ENCODE data around the gene BRSK1. TPM values are rescaled to one million over a fixed set of nuclear protein-coding genes. Genes with fewer than 3 reads are reported as not detected.

Gene BRSK1
- total RNA-seq, 1 donor: 3.5 TPM

DNA sequence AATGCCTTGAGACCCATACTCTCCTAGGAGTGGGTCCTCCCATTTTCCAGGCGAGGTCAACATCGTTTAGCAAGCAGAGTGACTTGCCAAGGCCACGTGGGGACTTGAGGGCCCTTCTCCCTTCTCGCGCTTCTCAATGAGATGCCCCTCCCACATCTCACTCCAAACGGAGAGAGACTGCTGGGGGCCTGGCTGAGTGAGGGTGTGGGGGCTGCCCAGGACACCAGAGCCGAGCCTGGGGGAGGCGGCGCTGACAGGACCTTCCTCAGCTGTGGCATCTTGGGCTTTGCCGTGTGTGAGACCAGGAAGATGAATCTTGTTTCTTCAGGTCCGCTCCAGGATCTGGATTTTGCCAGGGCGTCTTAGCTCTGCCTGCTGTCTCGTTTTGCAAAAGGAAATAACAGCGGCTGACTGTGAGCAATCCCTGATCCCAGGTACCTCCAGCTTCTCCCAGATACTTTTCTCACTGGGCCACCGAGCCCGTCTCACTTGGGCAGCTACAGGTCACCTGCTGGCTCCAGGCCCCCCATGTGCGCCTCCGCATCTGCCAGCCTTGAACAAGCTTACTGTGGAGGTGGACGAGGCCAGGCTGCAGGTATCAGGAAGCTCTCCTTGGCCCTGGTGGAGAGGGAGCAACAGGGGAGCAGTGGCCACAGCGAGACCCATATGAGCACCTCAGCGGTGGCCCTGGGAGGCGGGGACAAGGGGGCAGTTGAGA is 64.7 kb downstream of the BRSK1 start:
- no peak for DNase-seq (ENCODE audit: low read depth in 2 of 3, low spot score in 2 of 3)

DNA sequence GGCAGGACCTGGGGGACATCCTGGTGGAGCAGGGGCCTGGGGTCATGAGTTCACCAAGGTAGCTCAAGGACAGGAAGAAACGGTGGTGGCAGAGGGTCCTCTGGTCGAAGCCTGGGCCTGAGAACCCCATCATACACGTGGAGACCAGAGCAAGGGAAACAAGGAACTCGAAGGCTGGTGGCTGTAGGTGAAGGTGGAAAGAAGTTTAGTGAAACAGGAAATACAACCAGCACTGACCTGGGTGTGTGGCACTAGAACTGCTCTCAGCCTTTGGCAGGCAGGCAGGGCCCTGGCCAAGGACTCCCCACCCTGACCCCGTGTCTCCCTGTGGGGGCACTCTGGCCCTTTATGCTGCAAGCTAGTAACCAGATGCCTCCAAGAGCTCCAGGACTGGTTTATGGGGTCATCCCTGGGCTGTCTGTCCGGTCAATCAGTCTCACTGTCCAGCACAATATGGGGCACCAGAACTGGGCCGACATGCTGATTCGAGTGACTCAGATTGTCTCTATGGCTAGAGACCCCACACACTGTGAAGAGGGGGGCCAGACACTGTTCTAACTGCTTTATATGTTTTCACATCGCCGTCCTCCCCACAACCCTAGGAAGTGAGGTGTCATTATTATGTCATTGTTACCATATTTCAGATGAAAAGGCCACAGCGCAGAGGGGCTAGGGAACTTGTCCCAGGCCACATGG is 67.0 kb downstream of the BRSK1 start:
- no peak for DNase-seq (ENCODE audit: low read depth in 2 of 3, low spot score in 2 of 3)

DNA sequence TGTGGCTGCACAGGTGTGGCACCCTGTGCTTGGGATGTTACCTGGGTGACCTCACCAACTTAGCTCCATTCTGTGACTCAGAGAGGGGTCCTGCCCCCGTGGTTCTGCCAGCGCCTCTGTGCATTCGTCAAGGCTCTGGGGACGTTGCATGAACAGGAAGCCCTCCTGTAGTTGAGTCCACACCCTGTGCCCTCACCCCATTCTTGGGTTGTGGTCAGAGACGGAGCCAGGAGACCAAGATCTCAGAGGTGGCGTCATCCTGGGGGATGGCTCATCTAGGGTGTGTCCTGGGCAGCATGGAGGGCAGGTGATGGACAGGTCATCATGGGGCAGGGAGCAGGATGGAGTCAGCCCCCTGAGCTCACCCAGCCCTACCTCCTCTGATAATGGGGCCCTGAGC is 68.2 kb downstream of the BRSK1 start:
- DNase-seq (ENCODE audit: low read depth in 2 of 3, low spot score in 2 of 3): no peak

DNA sequence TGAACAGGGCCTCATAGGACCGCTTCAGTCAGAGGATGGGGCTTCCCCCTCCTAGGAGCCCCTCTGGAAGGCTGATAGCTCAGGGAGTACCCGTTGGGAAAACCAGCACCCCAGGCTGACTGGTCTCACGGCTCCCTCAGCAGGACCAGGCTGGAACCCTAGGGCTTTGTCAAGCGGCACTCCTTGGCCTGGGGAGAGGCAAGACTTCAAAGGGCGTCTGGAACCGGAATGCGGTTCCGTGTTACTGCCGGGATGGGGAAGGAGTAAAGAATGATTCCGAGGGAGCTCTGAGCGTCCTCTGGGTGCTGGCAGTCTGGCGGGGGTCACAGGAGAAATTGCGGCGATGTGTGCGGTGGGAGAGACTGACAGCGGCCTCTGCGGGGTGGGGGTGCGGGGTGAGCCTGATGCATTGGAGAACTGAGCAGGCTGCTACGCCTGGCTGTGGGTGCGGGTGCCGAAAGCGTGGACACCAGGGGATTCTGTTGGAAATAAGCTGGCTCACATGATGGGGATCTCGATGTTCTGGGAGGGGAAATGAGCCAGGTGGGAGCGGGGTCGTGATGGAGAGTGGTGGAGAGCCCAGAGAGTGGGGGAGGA is 68.8 kb downstream of the BRSK1 start:
- DNase-seq (ENCODE audit: low read depth in 2 of 3, low spot score in 2 of 3): no peak

DNA sequence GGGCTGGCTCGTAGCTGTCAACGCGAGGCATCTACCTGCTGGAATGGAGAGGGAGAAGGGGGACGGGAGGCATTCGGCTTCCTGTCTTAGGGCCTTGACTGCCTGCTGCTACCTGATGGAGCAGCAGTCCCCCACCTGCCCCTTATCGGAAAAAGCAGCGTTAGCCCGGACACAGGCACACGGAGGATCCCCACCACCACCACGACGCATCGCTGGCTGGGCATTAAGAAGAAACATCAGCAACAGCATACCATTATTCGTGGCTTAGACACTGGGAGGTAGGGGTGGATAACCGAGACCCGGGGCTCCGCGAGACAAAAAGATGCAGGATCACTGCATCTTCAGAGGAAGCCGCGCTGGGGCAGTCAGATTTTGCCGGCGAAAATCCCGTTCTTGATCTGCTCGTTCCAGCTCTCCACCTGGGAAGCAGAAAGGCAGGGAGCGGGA is 69.6 kb downstream of the BRSK1 start:
- DNase-seq (ENCODE audit: low read depth in 2 of 3, low spot score in 2 of 3): no peak

DNA sequence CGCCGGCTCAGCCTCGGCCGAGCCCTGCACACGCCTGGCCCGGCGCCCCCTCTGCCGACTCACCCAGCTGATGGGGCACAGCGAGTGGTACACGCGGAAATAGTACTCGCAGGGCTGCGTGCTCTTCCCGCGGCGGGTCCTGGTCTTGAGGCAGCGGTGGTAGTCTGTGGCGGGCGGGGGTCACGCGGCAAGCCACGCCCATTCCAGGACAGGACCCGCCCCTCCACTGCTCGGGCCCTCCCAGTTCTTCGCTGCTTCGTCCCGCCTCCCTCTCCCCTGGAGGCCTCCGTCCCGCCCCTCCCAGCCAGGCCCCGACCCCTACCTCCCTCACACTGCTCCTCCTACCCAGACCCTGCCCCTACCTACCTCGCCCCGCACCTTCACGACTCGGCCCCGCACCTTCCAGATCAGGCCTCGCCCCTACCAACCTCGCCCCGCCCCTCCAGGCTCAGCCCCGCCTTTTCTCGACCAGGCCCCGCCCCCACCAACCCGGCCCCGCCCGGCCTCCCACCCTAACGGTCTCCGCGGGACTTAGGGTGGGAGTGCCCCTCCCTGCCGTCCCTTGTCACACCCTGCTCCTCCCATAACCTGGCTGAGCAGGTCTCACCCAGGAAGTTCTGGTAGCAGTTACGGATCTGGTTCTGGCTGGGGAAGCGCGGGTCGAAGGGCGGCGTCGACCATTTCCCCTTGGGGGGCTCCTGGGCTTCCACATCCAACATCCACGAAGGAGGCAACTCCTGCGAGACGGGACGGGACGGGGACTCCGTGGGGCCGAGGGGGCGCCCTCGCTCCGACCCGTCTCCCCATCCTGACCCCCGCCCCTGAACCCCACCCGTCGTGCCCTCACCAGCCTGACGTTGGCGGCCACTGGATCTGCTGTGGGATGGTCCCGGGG is 70.3 kb downstream of the BRSK1 start:
- peak; percentile 52 to 68 (median 63) for DNase-seq (ENCODE audit: low read depth in 2 of 3, low spot score in 2 of 3)

DNA sequence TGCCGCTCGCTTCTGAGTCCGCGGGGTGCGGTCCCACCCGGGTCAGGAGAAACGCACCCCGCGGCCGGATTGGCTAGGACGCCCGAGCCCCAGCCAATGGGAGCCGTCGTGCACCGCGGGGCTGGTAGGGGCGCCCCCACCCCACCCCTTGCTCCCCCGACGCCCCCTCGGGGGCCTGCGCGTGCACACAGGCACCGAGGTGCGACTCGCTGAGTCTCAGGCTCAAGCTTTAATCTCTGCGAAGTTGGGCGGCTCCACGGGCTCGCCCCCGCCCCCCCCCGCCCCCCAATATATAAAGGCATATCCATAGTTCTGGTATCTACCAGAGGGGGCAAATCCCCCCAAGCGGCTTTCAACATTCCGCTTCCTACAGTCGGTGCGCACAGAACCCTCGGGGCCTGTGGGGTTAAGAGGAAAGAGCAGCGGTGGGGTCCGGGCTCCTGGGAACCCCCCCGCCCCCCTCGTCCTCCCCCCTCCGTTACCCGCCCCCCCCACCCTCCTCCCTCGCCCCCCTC is 71.0 kb downstream of the BRSK1 start, which contains the start of gene COX6B2:
COX6B2 (minus strand) TSS at position 22 of the 515 bp plus-strand sequence. CDS start 198 bp downstream, outside the sequence.
- peak in 1 of 3 donors; percentile 25 for DNase-seq (ENCODE audit: low read depth in 2 of 3, low spot score in 2 of 3)

DNA sequence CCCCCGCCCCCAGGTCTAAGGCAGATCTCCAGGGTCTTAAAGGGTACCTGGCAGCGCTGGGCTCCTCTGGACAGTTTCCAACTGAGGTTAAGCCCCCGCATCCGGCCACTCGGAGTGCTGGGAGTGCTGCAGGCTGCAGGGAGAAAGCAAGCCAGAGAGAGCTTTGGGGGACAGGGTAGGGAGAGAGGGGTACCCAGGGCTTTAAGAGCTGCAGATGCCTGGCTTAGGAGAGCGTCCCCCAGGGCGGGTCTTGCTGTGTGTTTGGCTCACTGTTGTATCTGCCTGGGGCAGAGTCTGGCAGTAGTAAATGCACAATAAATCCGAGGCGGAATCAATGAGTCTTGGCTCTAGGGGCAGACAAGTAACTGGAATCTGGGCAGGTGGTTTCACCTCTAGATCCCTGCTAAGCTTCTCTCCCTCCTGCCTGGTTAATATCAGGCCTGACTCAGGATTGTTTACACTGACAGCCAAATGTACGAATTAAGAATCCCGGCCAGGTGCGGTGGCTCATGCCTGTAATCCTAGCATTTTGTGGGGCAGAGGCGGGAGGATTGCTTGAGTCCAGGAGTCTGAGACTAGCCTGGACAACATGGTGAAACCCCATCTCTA is 71.5 kb downstream of the BRSK1 start:
- peak in 2 of 3 donors; percentile 20 to 39 for DNase-seq (ENCODE audit: low read depth in 2 of 3, low spot score in 2 of 3)

DNA sequence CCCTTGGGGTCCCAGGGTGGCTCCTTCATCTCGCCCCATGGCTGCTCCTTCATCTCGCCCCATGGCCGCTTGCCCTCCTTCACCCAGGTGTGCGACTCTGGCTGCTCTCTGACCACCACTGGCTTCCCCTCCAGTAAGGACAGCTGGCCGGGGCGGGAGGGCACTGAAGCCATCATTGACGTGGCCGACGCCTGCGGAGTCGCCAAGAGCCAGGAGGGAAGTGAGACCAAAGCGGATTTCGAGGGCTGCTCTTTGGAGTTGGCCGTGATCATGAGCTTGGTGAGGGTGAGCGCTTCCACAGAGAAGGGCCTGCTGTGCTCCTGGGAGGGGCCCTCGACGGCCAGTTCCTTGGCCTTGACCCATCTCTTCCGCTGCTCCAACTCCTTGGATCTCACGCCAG is 74.7 kb downstream of the BRSK1 start:
- no peak for DNase-seq (ENCODE audit: low read depth in 2 of 3, low spot score in 2 of 3)

DNA sequence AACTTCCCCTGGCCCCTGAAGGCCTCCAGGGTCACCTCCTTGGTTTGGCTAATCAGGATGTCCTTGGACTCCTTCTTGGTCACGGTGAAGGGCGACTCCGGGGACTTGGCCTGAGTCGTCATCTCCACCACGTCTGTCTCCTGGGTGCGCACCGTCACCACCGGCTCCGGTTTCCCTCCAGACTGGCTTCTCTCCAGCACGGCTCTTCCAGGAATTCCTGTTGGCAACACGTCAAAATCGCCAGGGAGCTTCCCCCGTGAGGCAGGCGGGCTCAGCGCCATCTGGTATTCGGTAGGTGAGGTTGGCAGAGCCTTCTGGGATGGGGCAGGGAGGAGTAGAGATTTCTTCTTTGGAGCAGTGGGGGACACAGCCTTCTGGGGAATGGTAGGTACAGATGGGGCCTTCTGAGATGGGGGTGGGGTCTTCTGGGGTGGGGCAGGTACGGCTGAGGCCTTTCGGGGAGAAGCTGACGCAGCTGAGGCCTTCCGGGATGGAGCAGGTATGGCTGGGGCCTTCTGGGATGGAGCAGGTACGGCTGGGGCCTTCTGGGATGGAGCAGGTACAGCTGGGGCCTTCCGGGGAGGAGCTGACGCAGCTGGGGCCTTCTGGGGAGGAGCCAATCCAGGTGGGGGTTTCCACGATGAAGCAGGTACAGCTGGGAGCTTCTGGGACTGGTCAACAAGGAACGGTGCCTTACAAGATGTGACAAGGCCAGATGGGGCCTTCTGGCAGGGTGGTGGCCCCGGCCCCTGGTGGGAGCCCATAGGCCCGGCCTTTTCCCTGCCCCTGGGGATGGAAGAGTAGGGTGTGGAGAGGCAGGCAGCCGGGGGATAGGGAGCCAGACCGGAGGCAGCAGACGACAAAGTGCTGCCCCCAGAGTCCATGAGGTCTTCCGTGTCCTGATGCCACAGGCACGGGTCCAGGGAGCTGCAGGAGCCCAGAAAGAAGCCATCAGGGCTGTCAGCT is 75.4 kb downstream of the BRSK1 start:
- no peak for DNase-seq (ENCODE audit: low read depth in 2 of 3, low spot score in 2 of 3)

DNA sequence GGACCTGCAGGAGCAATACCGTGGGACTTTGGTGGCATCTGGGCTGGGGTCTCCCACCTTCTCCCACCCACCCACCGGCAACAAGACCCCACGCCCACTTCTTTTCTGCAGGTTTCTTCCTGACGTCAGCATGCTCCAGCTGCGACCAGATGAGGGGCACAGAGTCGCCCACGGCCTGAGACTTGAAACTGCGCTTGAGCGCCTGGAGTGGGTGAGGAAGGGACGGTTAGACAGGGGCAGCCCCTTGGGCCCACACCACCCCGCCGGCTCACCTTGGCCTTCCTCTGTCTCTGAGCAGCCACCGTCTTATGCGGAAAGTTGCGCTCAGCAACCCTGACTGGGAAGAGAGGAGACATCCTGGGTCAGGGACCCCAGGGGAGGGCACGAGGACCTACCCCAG is 77.1 kb downstream of the BRSK1 start:
- DNase-seq (ENCODE audit: low read depth in 2 of 3, low spot score in 2 of 3): no peak

Small RNAs within 50 kb of the gene (small RNA-seq; reads per million reads assigned to genes)
- not detected for gene MIR6802
- gene MIR6803: not detected

Other genes starting within 250 kb of the BRSK1 start
- 0.54 TPM for gene GP6, start 245.7 kb upstream of the BRSK1 start, total RNA-seq
- gene RDH13, start 220.8 kb upstream of the BRSK1 start, total RNA-seq: 21.8 TPM
- gene EPS8L1, start 208.1 kb upstream of the BRSK1 start, total RNA-seq: 1.3 TPM
- 43.4 TPM for gene PPP1R12C, start 166.4 kb upstream of the BRSK1 start, total RNA-seq
- gene TNNT1, start 134.8 kb upstream of the BRSK1 start, total RNA-seq: not detected
- not detected for gene TNNI3, start 126.3 kb upstream of the BRSK1 start, total RNA-seq
- gene DNAAF3, start 117.4 kb upstream of the BRSK1 start, total RNA-seq: 1.3 TPM
- 0.54 TPM for gene SYT5, start 103.7 kb upstream of the BRSK1 start, total RNA-seq
- under 0.01 TPM for gene PTPRH, start 74.5 kb upstream of the BRSK1 start, total RNA-seq
- 12.4 TPM for gene TMEM86B, start 55.2 kb upstream of the BRSK1 start, total RNA-seq
- 307 TPM for gene PPP6R1, start 25.0 kb upstream of the BRSK1 start, total RNA-seq
- 50.4 TPM for gene HSPBP1, start 3.9 kb upstream of the BRSK1 start, total RNA-seq
- gene TMEM150B, start 41.3 kb downstream of the BRSK1 start, total RNA-seq: 5.4 TPM
- gene KMT5C, start 55.9 kb downstream of the BRSK1 start, total RNA-seq: 22.4 TPM
- 0.27 TPM for gene COX6B2, start 70.7 kb downstream of the BRSK1 start, total RNA-seq
- not detected for gene GARIN5B, start 79.3 kb downstream of the BRSK1 start, total RNA-seq
- 0.27 TPM for gene IL11, start 86.5 kb downstream of the BRSK1 start, total RNA-seq
- gene TMEM190, start 92.8 kb downstream of the BRSK1 start, total RNA-seq: not detected
- 2.7 TPM for gene TMEM238, start 100.3 kb downstream of the BRSK1 start, total RNA-seq
- 2,604 TPM for gene RPL28, start 101.9 kb downstream of the BRSK1 start, total RNA-seq
- 26.7 TPM for gene UBE2S, start 123.8 kb downstream of the BRSK1 start, total RNA-seq
- gene SHISA7, start 159.3 kb downstream of the BRSK1 start, total RNA-seq: under 0.01 TPM
- 63.3 TPM for gene ISOC2, start 177.6 kb downstream of the BRSK1 start, total RNA-seq
- gene C19orf85, start 180.8 kb downstream of the BRSK1 start, total RNA-seq: not detected
- 8.3 TPM for gene ZNF628, start 192.6 kb downstream of the BRSK1 start, total RNA-seq
- 12.7 TPM for gene NAT14, start 201.2 kb downstream of the BRSK1 start, total RNA-seq
- 0.27 TPM for gene SSC5D, start 204.4 kb downstream of the BRSK1 start, total RNA-seq